Bronchial epithelial cell (primary cell): ENCODE measurements around the gene RSPH1. TPM values are rescaled to one million over a fixed set of nuclear protein-coding genes. Genes with fewer than 3 reads are reported as not detected.

Experiments used
- DNase-seq: peaks from one replicate; pipeline ENCODE4 v3.0.0-alpha.2; 2010; ENCODE audit warnings: low read depth
- FAIRE-seq: peaks from 2 replicates; lab custom pipeline; 2011; peaks lifted over from hg19 to GRCh38; lab: Jason Lieb, UNC
- H3K27me3 ChIP-seq: 2 replicates; pipeline ENCODE4 v1.5.1; 2011; ENCODE audit warnings: low read length; ENCODE audit not compliant: control insufficient read depth, insufficient read depth
- H3K36me3 ChIP-seq: 2 replicates; pipeline ENCODE4 v1.5.1; 2011; ENCODE audit warnings: low read length; ENCODE audit not compliant: control insufficient read depth, insufficient read depth
- H3K4me3 ChIP-seq: 2 replicates; pipeline ENCODE4 v1.5.1; 2011; ENCODE audit warnings: mild to moderate bottlenecking, low read depth, low read length, control low read depth
- total RNA-seq: library from RNA; depleted of rRNA; stranded (reverse); fragments of >200 nt; gene quantifications from 2 replicates; pipeline ENCODE4 v1.2.1, GENCODE V29; 2014
- TF ChIP-seq, protein P1 (sequence below): IDR thresholded peaks from 2 replicates; pipeline ENCODE4 v1.5.1; 2011; ENCODE audit warnings: mild to moderate bottlenecking, moderate library complexity, low read length, control low read depth, inconsistent platforms; ENCODE audit not compliant: insufficient read depth, severe bottlenecking

The RSPH1 gene
- total RNA-seq, 1 donor from 2014 or later: under 0.01 TPM

DNA sequence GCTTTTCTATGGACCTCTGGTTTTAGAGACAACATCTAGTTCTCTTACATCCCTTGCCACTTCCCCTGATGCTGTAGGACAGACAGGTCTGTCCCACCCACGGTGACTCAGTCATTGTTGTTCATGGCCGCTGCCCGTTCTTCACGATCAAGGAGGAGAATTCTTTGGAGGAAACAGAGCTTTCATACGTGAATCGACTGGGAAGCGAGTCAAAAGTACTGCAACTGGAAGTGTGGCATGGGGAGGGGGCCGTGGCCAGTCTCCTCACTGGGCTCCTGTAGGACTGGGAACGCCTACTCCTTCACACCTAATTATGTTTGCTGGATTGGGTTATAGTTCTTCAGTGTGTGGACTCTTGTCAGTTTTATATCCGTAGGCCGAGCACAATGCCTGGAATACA lies 13.2 kb upstream of the RSPH1 start:
- TF ChIP-seq, protein P1, sequence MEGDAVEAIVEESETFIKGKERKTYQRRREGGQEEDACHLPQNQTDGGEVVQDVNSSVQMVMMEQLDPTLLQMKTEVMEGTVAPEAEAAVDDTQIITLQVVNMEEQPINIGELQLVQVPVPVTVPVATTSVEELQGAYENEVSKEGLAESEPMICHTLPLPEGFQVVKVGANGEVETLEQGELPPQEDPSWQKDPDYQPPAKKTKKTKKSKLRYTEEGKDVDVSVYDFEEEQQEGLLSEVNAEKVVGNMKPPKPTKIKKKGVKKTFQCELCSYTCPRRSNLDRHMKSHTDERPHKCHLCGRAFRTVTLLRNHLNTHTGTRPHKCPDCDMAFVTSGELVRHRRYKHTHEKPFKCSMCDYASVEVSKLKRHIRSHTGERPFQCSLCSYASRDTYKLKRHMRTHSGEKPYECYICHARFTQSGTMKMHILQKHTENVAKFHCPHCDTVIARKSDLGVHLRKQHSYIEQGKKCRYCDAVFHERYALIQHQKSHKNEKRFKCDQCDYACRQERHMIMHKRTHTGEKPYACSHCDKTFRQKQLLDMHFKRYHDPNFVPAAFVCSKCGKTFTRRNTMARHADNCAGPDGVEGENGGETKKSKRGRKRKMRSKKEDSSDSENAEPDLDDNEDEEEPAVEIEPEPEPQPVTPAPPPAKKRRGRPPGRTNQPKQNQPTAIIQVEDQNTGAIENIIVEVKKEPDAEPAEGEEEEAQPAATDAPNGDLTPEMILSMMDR: no peak
- Histone ChIP-seq H3K36me3 (no peaks in the 10 kb centered on the region), H3K4me3 (no peak overlapping the region), H3K27me3 (no peaks in the 10 kb centered on the region)
- peak; percentile 53 for DNase-seq
- no peak for FAIRE-seq

DNA sequence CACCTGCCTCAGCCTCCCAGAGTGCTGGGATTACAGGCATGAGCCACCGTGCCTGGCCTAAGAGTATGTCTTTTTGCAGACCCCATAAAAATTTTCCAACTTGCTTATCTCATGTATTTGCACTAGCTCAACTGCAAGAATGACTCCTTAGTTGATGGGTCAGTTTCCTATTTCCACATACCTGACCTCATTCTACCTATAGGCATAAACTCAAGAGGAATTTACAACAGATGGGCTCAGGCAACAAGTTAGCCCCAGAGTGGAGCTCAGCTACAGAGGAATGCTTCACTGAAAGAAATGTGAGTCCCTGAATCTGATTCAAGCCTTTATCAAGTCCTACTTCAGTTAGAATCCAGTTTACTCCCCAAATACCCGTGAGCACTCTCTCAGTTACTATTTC lies 12.3 kb upstream of the RSPH1 start:
- Histone ChIP-seq H3K27me3 (no peaks in the 10 kb centered on the region), H3K4me3 (no peak overlapping the region), H3K36me3 (no peaks in the 10 kb centered on the region)
- no peak for FAIRE-seq
- peak; percentile 77 for DNase-seq
- TF ChIP-seq, protein P1: no peak

DNA sequence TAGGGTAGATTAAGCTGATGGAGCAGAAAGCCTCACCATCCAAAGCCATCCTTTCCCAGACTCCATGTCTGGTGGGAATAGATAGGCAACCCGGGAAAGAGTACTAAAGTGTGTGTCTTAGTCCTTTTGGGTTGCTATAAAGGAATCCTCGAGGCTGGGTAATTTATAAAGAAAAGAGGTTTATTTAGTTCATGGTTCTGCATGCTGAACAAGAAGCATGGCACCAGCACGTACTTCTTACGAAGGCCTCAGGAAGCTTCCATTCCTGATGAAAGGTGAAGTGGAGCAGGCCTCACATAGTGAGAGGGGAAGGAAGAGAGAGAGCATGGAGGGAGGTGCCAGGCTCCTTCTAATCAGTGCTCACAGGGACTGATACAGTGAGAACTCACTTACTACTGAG lies 11.4 kb upstream of the RSPH1 start:
- H3K4me3 ChIP-seq: no peak overlapping the region
- no peak for FAIRE-seq

DNA sequence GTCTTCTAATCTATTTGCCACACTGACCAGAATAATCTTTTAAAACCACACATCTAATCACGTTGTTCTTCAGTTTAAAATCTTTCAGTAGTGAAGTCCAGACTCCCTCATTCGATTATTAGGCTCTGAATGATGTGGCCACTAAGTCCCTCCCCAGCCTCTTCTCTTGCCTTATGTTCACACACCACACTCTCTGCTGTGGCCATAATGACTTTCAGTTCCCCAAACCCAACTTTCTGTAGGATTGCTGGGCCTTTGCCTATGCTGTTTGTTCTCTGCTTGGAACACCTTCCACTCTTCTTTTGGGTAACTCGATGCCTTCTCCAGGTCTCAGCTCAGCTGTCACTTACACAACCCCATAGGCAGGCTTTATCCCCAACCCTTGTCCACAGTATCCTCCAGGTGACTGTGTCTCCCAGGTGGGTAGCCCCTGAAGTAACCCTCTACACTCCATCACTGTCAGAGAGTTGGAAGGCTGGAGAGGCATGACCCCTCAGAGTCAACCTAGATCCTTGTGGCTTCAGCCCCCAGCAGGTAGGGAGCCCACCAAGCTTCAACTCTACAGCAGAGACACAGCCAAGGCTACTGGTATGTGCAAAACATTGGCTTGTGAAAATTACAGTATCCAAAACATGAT lies 9.2 kb upstream of the RSPH1 start:
- Histone ChIP-seq H3K27me3 (no peaks in the 10 kb centered on the region), H3K4me3 (no peak overlapping the region), H3K36me3 (no peaks in the 10 kb centered on the region)
- FAIRE-seq: no peak
- no peak for DNase-seq
- TF ChIP-seq, protein P1: no peak

More for the DNA sequence above, 11.4 kb upstream of the RSPH1 start:
- TF ChIP-seq, protein P1: no peak
- no peaks in the 10 kb centered on the region for H3K27me3 ChIP-seq
- no peak for DNase-seq
- no peaks in the 10 kb centered on the region for H3K36me3 ChIP-seq

DNA sequence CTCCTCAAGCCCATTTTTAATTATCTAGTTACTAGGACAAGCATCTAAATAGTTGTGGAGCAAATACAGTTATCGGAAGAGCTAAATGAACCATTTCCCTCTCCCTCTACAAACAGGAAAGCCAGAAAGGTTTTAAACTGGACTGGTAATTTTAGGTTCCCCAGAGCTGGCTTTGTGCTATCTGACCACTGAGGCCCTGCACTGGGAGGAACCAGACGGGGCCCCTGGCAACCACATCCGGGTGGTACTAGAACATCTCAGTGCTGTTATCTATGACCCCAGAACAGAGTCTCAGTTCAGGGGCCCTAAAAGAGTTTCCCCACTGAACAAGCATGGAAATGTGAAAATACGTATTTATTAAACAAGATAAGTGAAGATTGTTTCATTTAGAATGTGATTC lies 7.7 kb upstream of the RSPH1 start:
- FAIRE-seq: no peak
- Histone ChIP-seq H3K4me3 (no peak overlapping the region), H3K27me3 (no peaks in the 10 kb centered on the region), H3K36me3 (no peaks in the 10 kb centered on the region)
- DNase-seq: no peak
- TF ChIP-seq, protein P1: no peak

DNA sequence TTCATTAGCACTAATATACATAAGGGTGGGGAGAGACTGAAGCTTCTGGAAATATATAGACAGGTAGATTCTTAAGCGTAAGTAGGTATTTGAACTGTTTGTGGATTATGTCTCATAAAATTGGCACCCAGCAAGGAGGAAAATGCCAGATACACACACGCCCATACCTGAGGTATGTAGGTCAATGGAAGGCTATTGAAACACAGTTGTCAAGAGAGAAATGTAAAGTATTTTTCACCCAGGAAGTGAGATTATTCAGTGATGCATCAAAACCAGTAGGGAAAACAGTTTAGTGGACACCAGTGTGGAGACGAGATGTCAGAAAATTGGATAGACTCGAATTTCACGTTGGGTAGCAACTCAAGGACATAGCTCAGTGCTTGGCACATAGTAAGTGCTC lies 4.7 kb upstream of the RSPH1 start:
- DNase-seq (peak; percentile 69), FAIRE-seq (no peak)
- no peaks in the 10 kb centered on the region for H3K27me3 ChIP-seq
- H3K36me3 ChIP-seq: no peaks in the 10 kb centered on the region
- H3K4me3 ChIP-seq: no peak overlapping the region
- TF ChIP-seq, protein P1: no peak
